OCI-LY3 (cell line): Measurements from ENCODE around the gene IBA57.

ENCODE experiments used
- H2AFZ ChIP-seq: fragments of 200-600, 300-600 bp; shearing (Covaris generic); 2 replicates; pipeline ENCODE4 v1.6.0; 2014; ENCODE audit warnings: antibody characterized with exemption, low read depth, low read length
- H3K27ac ChIP-seq: fragments of 200-600, 300-600 bp; sonication (generic); 2 replicates; pipeline ENCODE4 v1.5.1; 2014; ENCODE audit warnings: mild to moderate bottlenecking, low read length, moderate library complexity, mixed read lengths
- H3K27me3 ChIP-seq: fragments of 200-600, 300-600 bp; sonication (generic); 2 replicates; pipeline ENCODE4 v1.6.1; 2014; ENCODE audit warnings: low read depth, low read length, mixed read lengths
- H3K36me3 ChIP-seq: fragments of 200-600, 300-600 bp; sonication (generic); replicated peaks from 2 replicates; pipeline ENCODE3; 2014; ENCODE audit warnings: low read depth, low read length, mixed read lengths
- H3K4me1 ChIP-seq: fragments of 300-600, 200-600 bp; sonication (generic); 2 replicates; pipeline ENCODE4 v1.6.1; 2014; ENCODE audit warnings: low read length, mixed read lengths
- H3K4me2 ChIP-seq: fragments of 200-600, 300-600 bp; sonication (generic); 2 replicates; pipeline ENCODE4 v1.6.1; 2014; ENCODE audit warnings: low read length, mixed read lengths
- H3K4me3 ChIP-seq: fragments of 300-600, 200-600 bp; sonication (generic); 2 replicates; pipeline ENCODE4 v1.5.1; 2014; ENCODE audit warnings: antibody characterized with exemption, mild to moderate bottlenecking, low read length, moderate library complexity
- H3K79me2 ChIP-seq: fragments of 300-600, 200-600 bp; shearing (Covaris generic); 2 replicates; pipeline ENCODE4 v1.6.1; 2014; ENCODE audit warnings: mild to moderate bottlenecking, low read length, mixed read lengths
- H3K9ac ChIP-seq: fragments of 300-600, 200-600 bp; shearing (Covaris generic); 2 replicates; pipeline ENCODE4 v1.6.0; 2014; ENCODE audit warnings: mild to moderate bottlenecking, low read length, moderate library complexity
- H3K9me3 ChIP-seq: fragments of 200-600, 300-600 bp; shearing (Covaris generic); 2 replicates; pipeline ENCODE4 v1.6.1; 2014; ENCODE audit warnings: low read length, mixed read lengths; ENCODE audit not compliant: insufficient read depth
- H4K20me1 ChIP-seq: fragments of 200-600, 300-600 bp; sonication (generic); 2 replicates; pipeline ENCODE4 v1.6.1; 2016; ENCODE audit warnings: low read length, mixed read lengths; ENCODE audit not compliant: insufficient read depth
- EZH2phosphoT487 ChIP-seq: fragments of 200-600 bp; shearing (Covaris generic); IDR thresholded peaks from 2 replicates; pipeline ENCODE4 v1.6.1; 2018; ENCODE audit warnings: antibody characterized with exemption, mixed run types, low read depth
- TF ChIP-seq, protein P1 (sequence below): fragments of 200-600, 300-600 bp; sonication (generic); IDR thresholded peaks from 2 replicates; pipeline ENCODE4 v1.5.1; 2014; ENCODE audit warnings: antibody characterized with exemption, low read length, low read depth

The IBA57 gene

GRCh38 chr1:228161362-228161761 is 4.2 kb upstream of the IBA57 start:
- H3K27me3 ChIP-seq, result no peaks in the 10 kb centered on the region
- H3K79me2 ChIP-seq, result peaks cover 2% of the 10 kb centered on the region
- H3K4me1 ChIP-seq, result peaks cover 3% of the 10 kb centered on the region; the same call in 1 of the 2 replicates
- H3K9ac ChIP-seq, result no peak overlapping the region
- no peak overlapping the region for H2AFZ ChIP-seq
- no peak overlapping the region for H3K27ac ChIP-seq
- TF ChIP-seq, protein P1, sequence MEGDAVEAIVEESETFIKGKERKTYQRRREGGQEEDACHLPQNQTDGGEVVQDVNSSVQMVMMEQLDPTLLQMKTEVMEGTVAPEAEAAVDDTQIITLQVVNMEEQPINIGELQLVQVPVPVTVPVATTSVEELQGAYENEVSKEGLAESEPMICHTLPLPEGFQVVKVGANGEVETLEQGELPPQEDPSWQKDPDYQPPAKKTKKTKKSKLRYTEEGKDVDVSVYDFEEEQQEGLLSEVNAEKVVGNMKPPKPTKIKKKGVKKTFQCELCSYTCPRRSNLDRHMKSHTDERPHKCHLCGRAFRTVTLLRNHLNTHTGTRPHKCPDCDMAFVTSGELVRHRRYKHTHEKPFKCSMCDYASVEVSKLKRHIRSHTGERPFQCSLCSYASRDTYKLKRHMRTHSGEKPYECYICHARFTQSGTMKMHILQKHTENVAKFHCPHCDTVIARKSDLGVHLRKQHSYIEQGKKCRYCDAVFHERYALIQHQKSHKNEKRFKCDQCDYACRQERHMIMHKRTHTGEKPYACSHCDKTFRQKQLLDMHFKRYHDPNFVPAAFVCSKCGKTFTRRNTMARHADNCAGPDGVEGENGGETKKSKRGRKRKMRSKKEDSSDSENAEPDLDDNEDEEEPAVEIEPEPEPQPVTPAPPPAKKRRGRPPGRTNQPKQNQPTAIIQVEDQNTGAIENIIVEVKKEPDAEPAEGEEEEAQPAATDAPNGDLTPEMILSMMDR, result no peak
- no peak for TF ChIP-seq EZH2phosphoT487
- H3K4me2 ChIP-seq, result no peak overlapping the region
- no peak overlapping the region for H3K4me3 ChIP-seq
- H4K20me1 ChIP-seq, result no peaks in the 10 kb centered on the region
- no peaks in the 10 kb centered on the region for H3K36me3 ChIP-seq
- H3K9me3 ChIP-seq, result no peaks in the 10 kb centered on the region

DNA sequence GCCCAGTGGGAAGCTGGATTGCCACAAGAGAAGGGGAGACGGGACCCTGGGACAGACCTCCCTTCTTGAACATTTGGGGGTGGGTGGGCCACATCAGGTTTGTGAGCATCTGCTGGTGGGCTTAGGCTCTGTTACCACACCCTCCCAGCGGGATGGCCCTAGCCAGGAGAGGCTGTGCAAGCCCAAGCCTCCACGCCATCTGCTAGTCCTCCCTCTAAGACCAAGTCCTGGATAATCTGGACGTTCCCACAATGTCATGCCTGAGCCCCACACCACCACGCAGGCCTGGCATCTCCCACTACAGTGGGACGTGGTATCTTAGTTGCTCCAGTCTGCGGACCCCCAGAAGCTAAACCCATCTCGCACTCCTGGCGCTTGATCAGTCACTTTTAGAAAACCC is 3.7 kb upstream of the IBA57 start:
- TF ChIP-seq, protein P1, result no peak
- Histone ChIP-seq H3K27me3 (no peaks in the 10 kb centered on the region), H3K9ac (no peak overlapping the region), H3K36me3 (no peaks in the 10 kb centered on the region), H3K9me3 (no peaks in the 10 kb centered on the region), H2AFZ (no peak overlapping the region), H3K4me2 (no peak overlapping the region), H4K20me1 (no peaks in the 10 kb centered on the region), H3K79me2 (peaks cover 7% of the 10 kb centered on the region), H3K4me3 (no peak overlapping the region), H3K4me1 (peaks cover 8% of the 10 kb centered on the region), H3K27ac (no peak overlapping the region)

- Histone ChIP-seq H3K36me3 (no peaks in the 10 kb centered on the region), H3K27ac (no peak overlapping the region), H3K9ac (no peak overlapping the region), H3K4me1 (peaks cover 10% of the 10 kb centered on the region), H3K9me3 (no peaks in the 10 kb centered on the region), H2AFZ (no peak overlapping the region), H3K79me2 (peaks cover 9% of the 10 kb centered on the region), H3K4me3 (no peak overlapping the region), H4K20me1 (no peaks in the 10 kb centered on the region), H3K27me3 (no peaks in the 10 kb centered on the region), H3K4me2 (no peak overlapping the region)
- TF ChIP-seq, protein P1, result no peak
- no peak for TF ChIP-seq EZH2phosphoT487
These were observed 3.2 kb upstream of the IBA57 start for GRCh38 chr1:228162286-228163006.

GRCh38 chr1:228163007-228163753 is 2.4 kb upstream of the IBA57 start:
- Histone ChIP-seq H2AFZ (no peak overlapping the region), H4K20me1 (no peaks in the 10 kb centered on the region), H3K79me2 (peaks cover 9% of the 10 kb centered on the region), H3K27me3 (no peaks in the 10 kb centered on the region), H3K9ac (no peak overlapping the region), H3K36me3 (no peaks in the 10 kb centered on the region), H3K4me1 (peaks cover 10% of the 10 kb centered on the region), H3K9me3 (no peaks in the 10 kb centered on the region), H3K27ac (no peak overlapping the region), H3K4me3 (no peak overlapping the region), H3K4me2 (no peak overlapping the region)
- TF ChIP-seq, protein P1, result no peak
- TF ChIP-seq EZH2phosphoT487, result no peak
